ENCODE measurements around the gene OPA1. TPM values are rescaled to one million over a fixed set of nuclear protein-coding genes. Genes with fewer than 3 reads are reported as not detected.

Gene OPA1
- total RNA-seq, 3 donors from 2014 or later = 39.0 to 58.2 (median 57.4) TPM

DNA sequence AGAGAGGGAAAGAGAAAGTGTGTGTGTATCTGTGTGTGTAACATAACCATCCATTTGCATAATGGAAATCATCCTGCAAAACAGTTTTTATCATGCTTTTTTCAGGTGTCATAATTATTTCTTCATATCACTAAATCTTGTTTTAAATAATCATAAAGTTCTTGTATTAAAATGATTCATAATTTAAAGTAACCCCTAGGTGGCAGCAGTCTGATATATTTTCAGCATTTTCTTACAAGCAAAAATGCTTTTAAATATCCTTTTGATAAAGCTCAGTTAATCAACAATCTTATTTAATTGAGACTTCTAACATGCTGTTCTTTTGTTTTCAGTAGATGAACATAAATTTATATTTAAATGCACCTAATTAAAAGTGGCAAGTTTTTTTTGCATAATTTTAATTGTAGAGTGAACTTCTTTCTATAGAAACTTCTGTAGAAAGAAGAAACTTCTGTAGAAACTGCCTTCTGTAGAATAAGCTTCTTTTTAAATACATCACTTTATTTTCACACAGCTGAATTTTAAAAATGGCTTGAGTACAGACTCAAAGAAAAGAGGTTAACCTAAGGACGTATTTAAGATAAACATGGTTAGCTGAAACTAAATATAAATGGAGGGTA lies 72.5 kb downstream of the OPA1 start:
- Histone ChIP-seq H3K9me3 (no peaks in the 10 kb centered on the region), H3K36me3 (peaks cover 8% of the 10 kb centered on the region), H3K4me3 (no peak overlapping the region), H3K27ac (no peak overlapping the region), H3K27me3 (no peaks in the 10 kb centered on the region), H3K4me1 (no peaks in the 10 kb centered on the region)
- intact Hi-C loops (cut with DNase I; ENCODE audit: low total_unique reads) = no loop called here
- no peak for DNase-seq (ENCODE audit: low spot score in 2 of 2)
- TF ChIP-seq, protein P1, sequence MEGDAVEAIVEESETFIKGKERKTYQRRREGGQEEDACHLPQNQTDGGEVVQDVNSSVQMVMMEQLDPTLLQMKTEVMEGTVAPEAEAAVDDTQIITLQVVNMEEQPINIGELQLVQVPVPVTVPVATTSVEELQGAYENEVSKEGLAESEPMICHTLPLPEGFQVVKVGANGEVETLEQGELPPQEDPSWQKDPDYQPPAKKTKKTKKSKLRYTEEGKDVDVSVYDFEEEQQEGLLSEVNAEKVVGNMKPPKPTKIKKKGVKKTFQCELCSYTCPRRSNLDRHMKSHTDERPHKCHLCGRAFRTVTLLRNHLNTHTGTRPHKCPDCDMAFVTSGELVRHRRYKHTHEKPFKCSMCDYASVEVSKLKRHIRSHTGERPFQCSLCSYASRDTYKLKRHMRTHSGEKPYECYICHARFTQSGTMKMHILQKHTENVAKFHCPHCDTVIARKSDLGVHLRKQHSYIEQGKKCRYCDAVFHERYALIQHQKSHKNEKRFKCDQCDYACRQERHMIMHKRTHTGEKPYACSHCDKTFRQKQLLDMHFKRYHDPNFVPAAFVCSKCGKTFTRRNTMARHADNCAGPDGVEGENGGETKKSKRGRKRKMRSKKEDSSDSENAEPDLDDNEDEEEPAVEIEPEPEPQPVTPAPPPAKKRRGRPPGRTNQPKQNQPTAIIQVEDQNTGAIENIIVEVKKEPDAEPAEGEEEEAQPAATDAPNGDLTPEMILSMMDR (IDR thresholded peaks at IDR 0.05) = peak; percentile 38 to 49 (median 39)
- TF ChIP-seq POLR2AphosphoS5 (IDR thresholded peaks at IDR 0.05) = no peak

DNA sequence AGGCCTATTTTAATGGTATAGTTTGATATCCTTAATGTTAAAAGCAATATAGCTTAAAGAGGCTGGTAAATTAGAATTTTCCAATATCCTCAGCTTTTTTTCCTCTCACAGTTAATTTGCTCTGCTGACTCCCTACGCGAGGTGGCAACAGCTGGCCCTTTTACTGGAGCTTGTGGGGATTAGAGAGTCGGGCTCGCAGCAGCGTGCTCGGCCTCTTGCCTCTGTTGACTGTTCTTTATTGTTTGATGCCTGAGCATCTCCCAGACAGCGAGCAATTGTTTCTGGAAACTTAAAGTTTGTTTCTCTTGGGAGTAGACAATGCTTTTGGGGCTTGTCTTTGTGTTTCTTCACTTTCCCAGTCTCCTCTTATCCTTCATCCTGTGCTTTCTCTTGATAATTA lies 80.8 kb downstream of the OPA1 start:
- Histone ChIP-seq H3K27ac (no peak overlapping the region), H3K4me3 (no peak overlapping the region), H3K36me3 (no peaks in the 10 kb centered on the region), H3K4me1 (no peaks in the 10 kb centered on the region), H3K27me3 (no peaks in the 10 kb centered on the region), H3K9me3 (no peaks in the 10 kb centered on the region)
- TF ChIP-seq POLR2AphosphoS5 (IDR thresholded peaks at IDR 0.05) = no peak
- TF ChIP-seq, protein P1 (IDR thresholded peaks at IDR 0.05) = peak in 1 of 3 donors; percentile 27
- TF ChIP-seq POLR2A (IDR thresholded peaks at IDR 0.05) = no peak
- intact Hi-C loops (cut with DNase I; ENCODE audit: low total_unique reads) = loop anchor here (10.0 kb wide), 1 partner anchor 871 kb away; no protein-coding TSS in a partner anchor
- DNase-seq (ENCODE audit: low spot score in 2 of 2) = no peak

DNA sequence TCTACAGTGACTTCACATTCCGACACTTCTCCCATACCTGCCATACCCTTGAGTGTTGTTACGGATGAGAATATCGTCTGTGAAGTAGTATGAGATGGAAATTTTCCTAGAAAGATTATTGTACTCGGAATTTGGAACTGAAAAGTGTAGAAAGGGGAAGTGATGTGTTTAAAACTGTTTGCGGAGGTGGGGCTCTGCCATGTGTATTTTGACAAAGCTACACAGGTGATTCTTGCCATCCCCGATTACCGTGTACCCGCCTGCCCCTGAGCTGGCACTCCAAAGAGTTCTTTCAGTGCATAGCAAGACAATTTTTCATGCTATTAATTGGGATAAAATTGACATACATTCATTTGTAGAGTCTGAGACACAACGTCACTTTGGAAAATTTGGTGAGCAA lies 81.7 kb downstream of the OPA1 start:
- H3K36me3 ChIP-seq = no peaks in the 10 kb centered on the region
- TF ChIP-seq POLR2AphosphoS5 (IDR thresholded peaks at IDR 0.05) (no peak), POLR2A (IDR thresholded peaks at IDR 0.05) (no peak)
- TF ChIP-seq, protein P1 (IDR thresholded peaks at IDR 0.05) = no peak
- no peak overlapping the region for H3K27ac ChIP-seq
- DNase-seq (ENCODE audit: low spot score in 2 of 2) = no peak
- H3K9me3 ChIP-seq = no peaks in the 10 kb centered on the region
- H3K27me3 ChIP-seq = no peaks in the 10 kb centered on the region
- intact Hi-C loops (cut with DNase I; ENCODE audit: low total_unique reads) = loop anchor here (10.0 kb wide), 1 partner anchor 870 kb away; no protein-coding TSS in a partner anchor
- no peak overlapping the region for H3K4me3 ChIP-seq
- no peaks in the 10 kb centered on the region for H3K4me1 ChIP-seq

DNA sequence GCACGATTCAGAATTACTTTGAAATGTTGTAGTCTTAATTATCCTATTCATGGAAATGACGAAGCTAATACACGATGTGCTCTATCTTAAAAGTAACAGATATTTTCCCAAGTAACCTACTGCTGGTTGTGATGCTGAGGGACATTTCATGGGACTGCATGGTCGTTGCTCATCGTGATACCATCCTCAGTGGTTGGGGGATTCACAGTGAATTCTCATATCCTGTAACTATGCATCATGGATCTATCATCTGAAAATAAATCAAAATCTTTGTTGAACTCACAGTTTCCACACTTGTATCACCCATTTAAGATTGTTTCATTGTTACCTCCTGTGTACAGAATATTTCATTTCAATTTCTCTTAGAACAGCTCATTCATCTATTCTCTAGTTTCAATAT lies 84.7 kb downstream of the OPA1 start:
- Histone ChIP-seq H3K27me3 (no peaks in the 10 kb centered on the region), H3K9me3 (no peaks in the 10 kb centered on the region), H3K36me3 (no peaks in the 10 kb centered on the region), H3K27ac (no peak overlapping the region), H3K4me1 (no peaks in the 10 kb centered on the region), H3K4me3 (no peak overlapping the region)
- no peak for DNase-seq (ENCODE audit: low spot score in 2 of 2)
- intact Hi-C loops (cut with DNase I; ENCODE audit: low total_unique reads) = loop anchor here (10.0 kb wide), 1 partner anchor 867 kb away; no protein-coding TSS in a partner anchor
- TF ChIP-seq POLR2A (IDR thresholded peaks at IDR 0.05) (no peak), POLR2AphosphoS5 (IDR thresholded peaks at IDR 0.05) (no peak)
- TF ChIP-seq, protein P1 (IDR thresholded peaks at IDR 0.05) = no peak

DNA sequence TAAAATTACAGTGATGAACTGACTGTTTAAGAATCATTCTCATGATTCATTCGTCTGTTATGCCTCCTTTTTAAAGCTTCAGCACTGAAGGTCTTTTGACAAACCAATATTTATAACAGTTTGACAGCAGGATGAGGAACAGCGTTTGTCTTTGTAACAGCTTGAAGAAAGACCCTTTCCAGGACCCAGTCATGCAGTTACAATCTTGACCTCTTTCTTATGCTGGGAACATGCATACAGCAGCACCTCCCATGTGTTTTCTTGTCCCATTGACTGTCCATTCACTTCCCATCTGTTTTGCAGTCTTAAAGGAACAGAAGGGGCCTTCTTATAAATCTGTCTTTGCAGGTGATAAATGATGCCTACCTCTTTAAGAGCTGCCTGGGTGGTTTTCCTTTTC lies 87.2 kb downstream of the OPA1 start:
- intact Hi-C loops (cut with DNase I; ENCODE audit: low total_unique reads) = no loop called here
- Histone ChIP-seq H3K36me3 (no peaks in the 10 kb centered on the region), H3K27me3 (no peaks in the 10 kb centered on the region), H3K27ac (no peak overlapping the region), H3K4me1 (no peaks in the 10 kb centered on the region), H3K4me3 (no peak overlapping the region), H3K9me3 (no peaks in the 10 kb centered on the region)
- DNase-seq (ENCODE audit: low spot score in 2 of 2) = no peak
- TF ChIP-seq POLR2AphosphoS5 (IDR thresholded peaks at IDR 0.05) = no peak
- TF ChIP-seq POLR2A (IDR thresholded peaks at IDR 0.05) = no peak
- TF ChIP-seq, protein P1 (IDR thresholded peaks at IDR 0.05) = no peak

Data from breast epithelium (tissue), 4 donors.